Measurements from ENCODE around the gene ZFYVE28. TPM values are rescaled to one million over a fixed set of nuclear protein-coding genes. Genes with fewer than 3 reads are reported as not detected.
A peak's percentile ranks its signal among the peaks of the same experiment; 100 is the strongest.

Gene ZFYVE28
- total and polyA plus RNA-seq, 7 donors = 1.7 to 7.7 (median 3.4) TPM

DNA sequence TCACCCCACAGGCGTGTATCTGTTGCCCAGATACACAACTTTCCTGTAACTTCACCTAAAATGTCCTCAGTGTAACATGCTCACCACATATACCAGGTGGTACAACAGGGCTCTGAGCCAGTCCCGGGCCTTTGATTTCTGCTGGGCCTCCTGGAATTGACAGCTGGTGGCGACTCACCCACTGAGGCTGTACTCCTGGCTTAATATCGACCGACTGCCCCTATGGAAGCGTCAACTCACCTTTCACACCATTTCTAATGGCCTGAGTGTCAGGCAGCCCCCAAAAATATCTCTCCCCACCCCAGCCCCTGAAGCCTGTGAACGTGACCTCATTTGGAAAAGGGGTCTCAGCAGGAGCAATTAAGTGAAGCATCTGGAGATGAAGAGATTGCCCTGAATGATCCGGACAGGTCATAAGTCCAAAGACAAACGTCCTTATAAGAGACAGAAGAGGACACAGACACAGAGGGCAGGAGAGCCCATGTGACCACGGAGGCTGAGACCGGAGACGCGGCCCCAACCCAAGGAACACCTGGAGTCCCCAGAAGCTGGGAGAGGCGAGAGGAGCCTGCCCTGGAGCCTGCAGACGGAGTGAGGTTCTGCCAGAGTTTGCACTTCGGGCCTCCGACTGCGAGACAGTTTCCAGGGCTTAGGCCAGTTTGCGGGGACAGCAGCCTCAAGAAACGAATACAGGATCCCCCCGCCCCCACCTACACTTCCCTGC lies 144.0 kb downstream of the ZFYVE28 start:
- Histone ChIP-seq H3K4me3 (no peak overlapping the region), H3K27me3 (ENCODE audit: insufficient read depth in 3 of 3, low read length in 2 of 3) (no peaks in the 10 kb centered on the region), H3K9me3 (no peaks in the 10 kb centered on the region), H3K4me1 (peaks cover 19% of the 10 kb centered on the region), H3K36me3 (ENCODE audit: insufficient read depth in 1 of 2, low read depth in 1 of 2) (no peaks in the 10 kb centered on the region), H3K27ac (no peak overlapping the region)
- no peak for DNase-seq
- no peak for TF ChIP-seq CTCF (IDR thresholded peaks at IDR 0.05)
- no peak for ATAC-seq
- intact Hi-C loops (cut with DNase I) = no loop called here
- WGBS, 3 donors = 82 to 88% (median 85%) methylated on average over 20 to 21 of the region's 21 CpGs

GRCh38 chr4:2273657-2274319 lies 144.7 kb downstream of the ZFYVE28 start:
- Histone ChIP-seq H3K27ac (no peak overlapping the region), H3K36me3 (ENCODE audit: insufficient read depth in 1 of 2, low read depth in 1 of 2) (no peaks in the 10 kb centered on the region), H3K4me1 (peaks cover 26% of the 10 kb centered on the region), H3K4me3 (no peak overlapping the region), H3K9me3 (no peaks in the 10 kb centered on the region), H3K27me3 (ENCODE audit: insufficient read depth in 3 of 3, low read length in 2 of 3) (no peaks in the 10 kb centered on the region)
- TF ChIP-seq CTCF (IDR thresholded peaks at IDR 0.05) = no peak
- DNase-seq (peak; percentile 8 to 40), ATAC-seq (no peak)
- intact Hi-C loops (cut with DNase I) = no loop called here
- 78 to 86% (median 84%) methylated on average over 24 of the region's 24 CpGs for WGBS, 3 donors

DNA sequence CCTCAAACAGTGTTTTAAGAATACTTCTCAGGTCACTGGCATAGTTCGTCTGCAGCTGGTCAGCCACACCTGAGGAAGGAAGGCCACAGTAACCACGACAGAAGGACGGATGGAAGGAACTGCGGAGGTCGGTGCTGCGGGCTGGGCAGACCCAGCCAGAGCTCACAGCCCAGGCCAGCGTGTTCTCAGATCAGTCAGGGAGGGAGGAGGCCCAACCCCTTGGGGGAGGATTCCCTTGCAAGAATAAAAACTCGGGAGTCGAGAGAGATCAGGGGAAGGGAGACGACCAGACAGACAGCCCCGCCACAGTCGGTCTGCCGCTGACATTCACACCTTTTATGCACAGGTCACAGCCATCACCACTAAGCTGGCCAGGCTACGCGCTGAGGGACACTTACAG lies 145.2 kb downstream of the ZFYVE28 start:
- Histone ChIP-seq H3K4me1 (peaks cover 32% of the 10 kb centered on the region), H3K36me3 (ENCODE audit: insufficient read depth in 1 of 2, low read depth in 1 of 2) (no peaks in the 10 kb centered on the region), H3K9me3 (no peaks in the 10 kb centered on the region), H3K4me3 (no peak overlapping the region), H3K27me3 (ENCODE audit: insufficient read depth in 3 of 3, low read length in 2 of 3) (no peaks in the 10 kb centered on the region), H3K27ac (no peak overlapping the region)
- WGBS, 3 donors = 80 to 89% (median 86%) methylated on average over 14 to 15 of the region's 15 CpGs
- TF ChIP-seq CTCF (IDR thresholded peaks at IDR 0.05) = no peak
- no peak for ATAC-seq
- no peak for DNase-seq
- intact Hi-C loops (cut with DNase I) = no loop called here

- Histone ChIP-seq H3K9me3 (no peaks in the 10 kb centered on the region), H3K4me3 (no peak overlapping the region), H3K27me3 (ENCODE audit: insufficient read depth in 3 of 3, low read length in 2 of 3) (no peaks in the 10 kb centered on the region), H3K36me3 (ENCODE audit: insufficient read depth in 1 of 2, low read depth in 1 of 2) (no peaks in the 10 kb centered on the region), H3K27ac (no peak overlapping the region), H3K4me1 (peaks cover 32% of the 10 kb centered on the region)
- WGBS, 3 donors = 81 to 92% (median 87%) methylated on average over 6 of the region's 6 CpGs
- ATAC-seq (no peak), DNase-seq (no peak)
- no peak for TF ChIP-seq CTCF (IDR thresholded peaks at IDR 0.05)
- intact Hi-C loops (cut with DNase I) = no loop called here
Observed at GRCh38 chr4:2272828-2273120, 145.7 kb downstream of the ZFYVE28 start.

Measured in psoas muscle (tissue), 8 donors.